Measurements from ENCODE around the gene DCDC1. TPM values are rescaled to one million over a fixed set of nuclear protein-coding genes. Genes with fewer than 3 reads are reported as not detected.

The DCDC1 gene
- total RNA-seq, 2 experiments from 2014 or later = 0.21 to 0.27 TPM

GRCh38 chr11:31059529-31059928, 310.0 kb downstream of the DCDC1 start:
- POLR2A ChIA-PET = no interaction called here
- intact Hi-C loops (cut with micrococcal nuclease) = no loop called here
- no peak for DNase-seq
- CTCF ChIA-PET = no interaction called here
- no peaks in the 10 kb centered on the region for H3K9me3 Mint-ChIP-seq
- no peaks in the 10 kb centered on the region for H3K27me3 Mint-ChIP-seq
- no peak overlapping the region for H3K27ac Mint-ChIP-seq
- H3K4me3 Mint-ChIP-seq = no peak overlapping the region
- H3K36me3 Mint-ChIP-seq = no peaks in the 10 kb centered on the region
- H3K4me1 Mint-ChIP-seq (ENCODE audit: low read depth) = no peaks in the 10 kb centered on the region

GRCh38 chr11:31050061-31050765, 319.3 kb downstream of the DCDC1 start:
- Mint-ChIP-seq H3K27me3 (no peaks in the 10 kb centered on the region), H3K4me1 (ENCODE audit: low read depth) (no peaks in the 10 kb centered on the region)

GRCh38 chr11:31045335-31045734, 324.2 kb downstream of the DCDC1 start:
- Mint-ChIP-seq H3K27me3 (no peaks in the 10 kb centered on the region), H3K36me3 (no peaks in the 10 kb centered on the region), H3K9me3 (peaks cover 3% of the 10 kb centered on the region), H3K4me1 (ENCODE audit: low read depth) (no peaks in the 10 kb centered on the region), H3K4me3 (no peak overlapping the region), H3K27ac (no peak overlapping the region)
- intact Hi-C loops (cut with micrococcal nuclease) = no loop called here
- ChIA-PET CTCF (interaction anchor here (1.3 kb wide), 1 partner anchor 13 kb away, joined by 3 read pairs; no protein-coding TSS in a partner anchor), POLR2A (no interaction called here)
- no peak for DNase-seq

More at GRCh38 chr11:31050061-31050765, 319.3 kb downstream of the DCDC1 start:
- H3K27ac Mint-ChIP-seq = no peak overlapping the region
- no peak for DNase-seq
- H3K9me3 Mint-ChIP-seq = peaks cover 20% of the 10 kb centered on the region
- ChIA-PET POLR2A (no interaction called here), CTCF (no interaction called here)
- intact Hi-C loops (cut with micrococcal nuclease) = no loop called here
- no peak overlapping the region for H3K4me3 Mint-ChIP-seq
- no peaks in the 10 kb centered on the region for H3K36me3 Mint-ChIP-seq

GRCh38 chr11:31030138-31030792, 339.3 kb downstream of the DCDC1 start:
- intact Hi-C loops (cut with micrococcal nuclease) = no loop called here
- Mint-ChIP-seq H3K4me3 (no peak overlapping the region), H3K4me1 (ENCODE audit: low read depth) (no peaks in the 10 kb centered on the region), H3K9me3 (no peaks in the 10 kb centered on the region), H3K27ac (no peak overlapping the region), H3K27me3 (no peaks in the 10 kb centered on the region), H3K36me3 (no peaks in the 10 kb centered on the region)
- ChIA-PET CTCF (no interaction called here), POLR2A (no interaction called here)
- no peak for DNase-seq

GRCh38 chr11:31026315-31026714, 343.2 kb downstream of the DCDC1 start:
- H3K4me1 Mint-ChIP-seq (ENCODE audit: low read depth) = no peaks in the 10 kb centered on the region
- POLR2A ChIA-PET = no interaction called here
- CTCF ChIA-PET = no interaction called here
- no peak overlapping the region for H3K4me3 Mint-ChIP-seq
- H3K36me3 Mint-ChIP-seq = no peaks in the 10 kb centered on the region
- H3K9me3 Mint-ChIP-seq = no peaks in the 10 kb centered on the region
- intact Hi-C loops (cut with micrococcal nuclease) = no loop called here
- no peaks in the 10 kb centered on the region for H3K27me3 Mint-ChIP-seq
- no peak for DNase-seq
- H3K27ac Mint-ChIP-seq = no peak overlapping the region

- Mint-ChIP-seq H3K27me3 (no peaks in the 10 kb centered on the region), H3K4me1 (ENCODE audit: low read depth) (no peaks in the 10 kb centered on the region), H3K27ac (no peak overlapping the region), H3K36me3 (no peaks in the 10 kb centered on the region), H3K9me3 (no peaks in the 10 kb centered on the region), H3K4me3 (no peak overlapping the region)
- POLR2A ChIA-PET = no interaction called here
- DNase-seq = no peak
- intact Hi-C loops (cut with micrococcal nuclease) = no loop called here
- CTCF ChIA-PET = no interaction called here
These were observed 347.5 kb downstream of the DCDC1 start for GRCh38 chr11:31022080-31022479.

- H3K27me3 Mint-ChIP-seq = no peaks in the 10 kb centered on the region
- no peaks in the 10 kb centered on the region for H3K9me3 Mint-ChIP-seq
- intact Hi-C loops (cut with micrococcal nuclease) = no loop called here
- H3K27ac Mint-ChIP-seq = no peak overlapping the region
- no peak for DNase-seq
- H3K4me1 Mint-ChIP-seq (ENCODE audit: low read depth) = no peaks in the 10 kb centered on the region
- no peak overlapping the region for H3K4me3 Mint-ChIP-seq
- ChIA-PET POLR2A (no interaction called here), CTCF (no interaction called here)
- H3K36me3 Mint-ChIP-seq = no peaks in the 10 kb centered on the region
These were observed 349.8 kb downstream of the DCDC1 start for GRCh38 chr11:31019786-31020185.

GRCh38 chr11:31005202-31005601, 364.3 kb downstream of the DCDC1 start:
- POLR2A ChIA-PET = no interaction called here

GRCh38 chr11:31001427-31001826, 368.1 kb downstream of the DCDC1 start:
- H3K27me3 Mint-ChIP-seq = no peaks in the 10 kb centered on the region
- no peak for DNase-seq
- H3K9me3 Mint-ChIP-seq = no peaks in the 10 kb centered on the region
- CTCF ChIA-PET = no interaction called here
- H3K36me3 Mint-ChIP-seq = no peaks in the 10 kb centered on the region
- H3K27ac Mint-ChIP-seq = no peak overlapping the region
- no peaks in the 10 kb centered on the region for H3K4me1 Mint-ChIP-seq (ENCODE audit: low read depth)
- POLR2A ChIA-PET = no interaction called here
- H3K4me3 Mint-ChIP-seq = no peak overlapping the region
- intact Hi-C loops (cut with micrococcal nuclease) = no loop called here

More at GRCh38 chr11:31005202-31005601, 364.3 kb downstream of the DCDC1 start:
- DNase-seq = no peak
- Mint-ChIP-seq H3K9me3 (no peaks in the 10 kb centered on the region), H3K27ac (no peak overlapping the region), H3K36me3 (no peaks in the 10 kb centered on the region), H3K4me3 (no peak overlapping the region), H3K27me3 (no peaks in the 10 kb centered on the region), H3K4me1 (ENCODE audit: low read depth) (no peaks in the 10 kb centered on the region)
- intact Hi-C loops (cut with micrococcal nuclease) = no loop called here
- CTCF ChIA-PET = no interaction called here

- no peaks in the 10 kb centered on the region for H3K27me3 Mint-ChIP-seq
- ChIA-PET CTCF (no interaction called here), POLR2A (no interaction called here)
- H3K4me1 Mint-ChIP-seq (ENCODE audit: low read depth) = no peaks in the 10 kb centered on the region
- H3K27ac Mint-ChIP-seq = no peak overlapping the region
- DNase-seq = no peak
- H3K9me3 Mint-ChIP-seq = no peaks in the 10 kb centered on the region
- intact Hi-C loops (cut with micrococcal nuclease) = no loop called here
- no peak overlapping the region for H3K4me3 Mint-ChIP-seq
- no peaks in the 10 kb centered on the region for H3K36me3 Mint-ChIP-seq
These were observed 369.2 kb downstream of the DCDC1 start for GRCh38 chr11:31000381-31000780.

GRCh38 chr11:30992513-30992849, 377.1 kb downstream of the DCDC1 start:
- intact Hi-C loops (cut with micrococcal nuclease) = no loop called here
- no peaks in the 10 kb centered on the region for H3K4me1 Mint-ChIP-seq (ENCODE audit: low read depth)
- H3K4me3 Mint-ChIP-seq = no peak overlapping the region
- POLR2A ChIA-PET = no interaction called here
- H3K9me3 Mint-ChIP-seq = no peaks in the 10 kb centered on the region
- no peaks in the 10 kb centered on the region for H3K36me3 Mint-ChIP-seq
- CTCF ChIA-PET = no interaction called here
- H3K27ac Mint-ChIP-seq = no peak overlapping the region
- no peak for DNase-seq
- H3K27me3 Mint-ChIP-seq = no peaks in the 10 kb centered on the region

GRCh38 chr11:30991802-30992512, 377.6 kb downstream of the DCDC1 start:
- Mint-ChIP-seq H3K4me3 (no peak overlapping the region), H3K36me3 (no peaks in the 10 kb centered on the region), H3K9me3 (no peaks in the 10 kb centered on the region), H3K4me1 (ENCODE audit: low read depth) (no peaks in the 10 kb centered on the region), H3K27ac (no peak overlapping the region), H3K27me3 (no peaks in the 10 kb centered on the region)
- ChIA-PET POLR2A (no interaction called here), CTCF (no interaction called here)
- DNase-seq = no peak
- intact Hi-C loops (cut with micrococcal nuclease) = no loop called here

- ChIA-PET POLR2A (no interaction called here), CTCF (no interaction called here)
- no peaks in the 10 kb centered on the region for H3K4me1 Mint-ChIP-seq (ENCODE audit: low read depth)
- H3K4me3 Mint-ChIP-seq = no peak overlapping the region
- H3K9me3 Mint-ChIP-seq = no peaks in the 10 kb centered on the region
- intact Hi-C loops (cut with micrococcal nuclease) = no loop called here
- no peaks in the 10 kb centered on the region for H3K27me3 Mint-ChIP-seq
- no peak overlapping the region for H3K27ac Mint-ChIP-seq
- DNase-seq = no peak
- no peaks in the 10 kb centered on the region for H3K36me3 Mint-ChIP-seq
These were observed 378.2 kb downstream of the DCDC1 start for GRCh38 chr11:30991376-30991775.
